Measurements from ENCODE around the gene CCDC51.
"Not testable (repeated sequence)": the region's sequence is repeated elsewhere in the genome, so short reads cannot be mapped to it uniquely, and the experiment has no call there.

Gene CCDC51

GRCh38 chr3:48404440-48405342 is 35.2 kb downstream of the CCDC51 start:
- DNase-seq, result no peak

- DNase-seq, result no peak
Observed at GRCh38 chr3:48403533-48404439, 36.1 kb downstream of the CCDC51 start.

- no peak for DNase-seq
Observed at GRCh38 chr3:48402907-48403306, 37.0 kb downstream of the CCDC51 start.

- DNase-seq, result no peak
Observed at GRCh38 chr3:48402281-48402732, 37.6 kb downstream of the CCDC51 start.

GRCh38 chr3:48401434-48401901 is 38.5 kb downstream of the CCDC51 start:
- DNase-seq, result not testable (repeated sequence)

- peak; percentile 71 for DNase-seq
Observed at GRCh38 chr3:48400824-48401433, 39.0 kb downstream of the CCDC51 start.

- no peak for DNase-seq
Observed at GRCh38 chr3:48399387-48400172, 40.3 kb downstream of the CCDC51 start.

- no peak for DNase-seq
Observed at GRCh38 chr3:48398701-48399386, 41.1 kb downstream of the CCDC51 start.

- no peak for DNase-seq
Observed at GRCh38 chr3:48397767-48398681, 41.9 kb downstream of the CCDC51 start.

GRCh38 chr3:48395714-48396113 is 44.2 kb downstream of the CCDC51 start:
- DNase-seq, result no peak

- peak; percentile 22 for DNase-seq
Observed at GRCh38 chr3:48394391-48394790, 45.5 kb downstream of the CCDC51 start.

GRCh38 chr3:48388966-48389365 is 51.0 kb downstream of the CCDC51 start:
- no peak for DNase-seq

GRCh38 chr3:48387634-48388033 is 52.3 kb downstream of the CCDC51 start:
- DNase-seq, result no peak

Measured in suppressor macrophage treated with lipopolysaccharide for 4 hours (primary cell).